PC-9 (cell line): ENCODE results near the gene PSMD1. TPM values are rescaled to one million over a fixed set of nuclear protein-coding genes. Genes with fewer than 3 reads are reported as not detected.

ENCODE experiments used
- BruUV-seq: library from RNA; stranded (reverse); fragments of 400-500 nt; replicated peaks from 2 replicates; lab custom pipeline; 2021; lab: Mats Ljungman, UMichigan
- CTCF ChIA-PET: fragments of 300-600 bp; sonication (Branson Sonifier 250); formaldehyde crosslinking; loops from one replicate; lab custom pipeline; 2022; ENCODE audit warnings: antibody characterized with exemption; lab: Charles Lee
- POLR2A ChIA-PET: fragments of 300-600 bp; sonication (Branson Sonifier 250); formaldehyde crosslinking; loops from one replicate; lab custom pipeline; 2022; ENCODE audit warnings: antibody characterized with exemption; ENCODE audit not compliant: unreplicated experiment; lab: Charles Lee
- DNase-seq, 2 experiments: peaks; one replicate each; pipeline versions ENCODE4 v3.0.0 to v3.0.0-alpha.2; 2015 to 2022; ENCODE audit warnings: mixed read lengths in 1 of 2
- H2AFZ ChIP-seq: fragments of 200-600 bp; sonication (generic); 2 replicates; pipeline ENCODE4 v1.8.1; 2017; ENCODE audit warnings: antibody characterized with exemption
- H3F3A ChIP-seq: fragments of 200-600 bp; sonication (generic); 2 replicates; pipeline ENCODE4 v1.8.1; 2017; ENCODE audit warnings: antibody characterized with exemption, mild to moderate bottlenecking, low read depth; ENCODE audit not compliant: insufficient read depth
- H3K27ac ChIP-seq: fragments of 200-600 bp; sonication (generic); 2 replicates; pipeline ENCODE4 v1.6.1; 2016; ENCODE audit warnings: mixed run types
- H3K27me3 ChIP-seq: fragments of 200-600 bp; sonication (generic); 2 replicates; pipeline ENCODE4 v1.6.1; 2016; ENCODE audit warnings: low read depth, mixed run types; ENCODE audit not compliant: insufficient read depth
- H3K36me3 ChIP-seq: fragments of 200-600 bp; sonication (generic); 2 replicates; pipeline ENCODE4 v1.6.1; 2016; ENCODE audit warnings: low read depth, mixed run types
- H3K4me1 ChIP-seq: fragments of 200-600 bp; sonication (generic); replicated peaks from 2 replicates; pipeline ENCODE4 v1.6.1; 2016; ENCODE audit warnings: mixed run types; ENCODE audit not compliant: insufficient read depth
- H3K4me2 ChIP-seq: fragments of 200-600 bp; sonication (generic); 2 replicates; pipeline ENCODE4 v1.6.1; 2017; ENCODE audit warnings: mixed run types
- H3K4me3 ChIP-seq: fragments of 200-600 bp; sonication (generic); 2 replicates; pipeline ENCODE4 v1.6.1; 2016; ENCODE audit warnings: mixed run types
- H3K79me2 ChIP-seq: fragments of 200-600 bp; sonication (generic); 2 replicates; pipeline ENCODE4 v1.6.1; 2017; ENCODE audit warnings: low read depth, mixed run types
- H3K9me2 ChIP-seq: fragments of 200-600 bp; sonication (generic); 2 replicates; pipeline ENCODE4 v1.8.1; 2017; ENCODE audit warnings: mild to moderate bottlenecking; ENCODE audit not compliant: insufficient read depth
- H3K9me3 ChIP-seq: fragments of 200-600 bp; sonication (generic); 2 replicates; pipeline ENCODE4 v1.8.1; 2016; ENCODE audit warnings: low read depth; ENCODE audit not compliant: insufficient read depth
- H4K20me1 ChIP-seq: fragments of 200-600 bp; sonication (generic); 2 replicates; pipeline ENCODE4 v1.8.1; 2017; ENCODE audit not compliant: insufficient read depth
- CTCF ChIP-seq: fragments of 200-600 bp; sonication (generic); conservative IDR thresholded peaks from 2 replicates; pipeline ENCODE4 v1.6.1; 2017; ENCODE audit warnings: mixed run types, antibody characterized with exemption, mild to moderate bottlenecking, moderate library complexity
- EZH2 ChIP-seq: fragments of 200-600 bp; sonication (generic); IDR thresholded peaks from 2 replicates; pipeline ENCODE4 v1.8.0; 2017; ENCODE audit warnings: antibody characterized with exemption, low read depth
- intact Hi-C: fragments of 100-400 bp; cut with micrococcal nuclease; formaldehyde crosslinking; loops from one replicate; pipeline ENCODE4 v1.10.0; 2022; ENCODE audit not compliant: unreplicated experiment
- total RNA-seq: library from RNA; stranded (reverse); gene quantifications from 2 replicates; pipeline ENCODE4 v1.2.3, GENCODE V29; 2021

Gene PSMD1
- total RNA-seq, 1 experiment from 2014 or later: 119 TPM

- BruUV-seq: no TSS peak
- Histone ChIP-seq H3K4me1 (no peaks in the 10 kb centered on the region), H4K20me1 (no peaks in the 10 kb centered on the region), H3K9me3 (no peaks in the 10 kb centered on the region), H3K79me2 (no peaks in the 10 kb centered on the region), H3F3A (no peaks in the 10 kb centered on the region), H3K4me3 (no peak overlapping the region), H3K27ac (no peak overlapping the region), H2AFZ (no peak overlapping the region), H3K27me3 (peaks cover 16% of the 10 kb centered on the region; the same call in 1 of the 2 replicates), H3K9me2 (no peaks in the 10 kb centered on the region), H3K4me2 (no peak overlapping the region), H3K36me3 (no peaks in the 10 kb centered on the region)
- intact Hi-C loops: no loop called here
- no peak for TF ChIP-seq CTCF
- no peak for TF ChIP-seq EZH2
- DNase-seq: no peak
- ChIA-PET POLR2A (no interaction called here), CTCF (no interaction called here)
These were observed 9.3 kb upstream of the PSMD1 start for GRCh38 chr2:231047274-231047922.

- Histone ChIP-seq H3K27me3 (peaks cover 16% of the 10 kb centered on the region; the same call in 1 of the 2 replicates), H3K9me2 (no peaks in the 10 kb centered on the region), H2AFZ (no peak overlapping the region), H3K27ac (no peak overlapping the region), H3K4me1 (no peaks in the 10 kb centered on the region), H3K4me3 (no peak overlapping the region), H3K4me2 (no peak overlapping the region), H3K79me2 (no peaks in the 10 kb centered on the region), H4K20me1 (no peaks in the 10 kb centered on the region), H3K36me3 (no peaks in the 10 kb centered on the region), H3K9me3 (no peaks in the 10 kb centered on the region), H3F3A (no peaks in the 10 kb centered on the region)
- POLR2A ChIA-PET: no interaction called here
- no TSS peak for BruUV-seq
- DNase-seq: no peak
- intact Hi-C loops: no loop called here
- CTCF ChIA-PET: no interaction called here
- TF ChIP-seq CTCF (no peak), EZH2 (no peak)
These were observed 8.4 kb upstream of the PSMD1 start for GRCh38 chr2:231047923-231048915.

- Histone ChIP-seq H3K4me3 (no peak overlapping the region), H4K20me1 (no peaks in the 10 kb centered on the region), H3K27ac (no peak overlapping the region), H3K4me1 (no peaks in the 10 kb centered on the region), H3F3A (no peaks in the 10 kb centered on the region), H2AFZ (no peak overlapping the region), H3K9me2 (no peaks in the 10 kb centered on the region), H3K79me2 (no peaks in the 10 kb centered on the region), H3K4me2 (no peak overlapping the region), H3K27me3 (peaks cover 16% of the 10 kb centered on the region; the same call in 1 of the 2 replicates), H3K9me3 (no peaks in the 10 kb centered on the region), H3K36me3 (no peaks in the 10 kb centered on the region)
- ChIA-PET CTCF (no interaction called here), POLR2A (no interaction called here)
- no peak for TF ChIP-seq CTCF
- no peak for TF ChIP-seq EZH2
- intact Hi-C loops: no loop called here
- BruUV-seq: no TSS peak
- DNase-seq: no peak
These were observed 7.2 kb upstream of the PSMD1 start for GRCh38 chr2:231049286-231050017.
